ENCODE results near the gene SYMPK.

Gene SYMPK

GRCh38 chr19:45769821-45770191 is 93.1 kb downstream of the SYMPK start:
- no peak for FAIRE-seq
- DNase-seq (ENCODE audit: insufficient read length, low spot score) = no peak

- peak; percentile 97 for DNase-seq (ENCODE audit: insufficient read length, low spot score)
- peak; percentile 94 for FAIRE-seq
Measured at GRCh38 chr19:45768984-45769782, 93.8 kb downstream of the SYMPK start, which contains the start of gene SIX5. TSS of gene SIX5 (minus strand) at chr19:45769252. CDS start at chr19:45768844, 408 bp downstream.

- DNase-seq (ENCODE audit: insufficient read length, low spot score) (no peak), FAIRE-seq (no peak)
Measured at GRCh38 chr19:45768655-45768983, 94.3 kb downstream of the SYMPK start.

GRCh38 chr19:45767881-45768654 is 94.9 kb downstream of the SYMPK start:
- no peak for DNase-seq (ENCODE audit: insufficient read length, low spot score)
- FAIRE-seq = peak; percentile 67

- FAIRE-seq = peak; percentile 70
- DNase-seq (ENCODE audit: insufficient read length, low spot score) = peak; percentile 78
Measured at GRCh38 chr19:45767410-45767880, 95.5 kb downstream of the SYMPK start.

GRCh38 chr19:45766869-45767346 is 96.0 kb downstream of the SYMPK start:
- FAIRE-seq (no peak), DNase-seq (ENCODE audit: insufficient read length, low spot score) (no peak)

- FAIRE-seq = no peak
- DNase-seq (ENCODE audit: insufficient read length, low spot score) = no peak
Measured at GRCh38 chr19:45766296-45766868, 96.6 kb downstream of the SYMPK start.

- FAIRE-seq = no peak
- no peak for DNase-seq (ENCODE audit: insufficient read length, low spot score)
Measured at GRCh38 chr19:45765702-45766295, 97.1 kb downstream of the SYMPK start.
